GM11168 (cell line): ENCODE results near the gene CACNA2D3.
"Not testable (repeated sequence)": the region's sequence is repeated elsewhere in the genome, so short reads cannot be mapped to it uniquely, and the experiment has no call there.

ENCODE experiments used
- in situ Hi-C: fragments of 300-500 bp; cut with MboI; formaldehyde crosslinking; loops from one replicate; pipeline ENCODE4 v1.12.0; 2022; ENCODE audit warnings: low sequenced_read_pairs; ENCODE audit not compliant: unreplicated experiment

Gene CACNA2D3

GRCh38 chr3:54950391-54951003, 828.1 kb downstream of the CACNA2D3 start:
- in situ Hi-C loops: no loop called here

GRCh38 chr3:54951405-54951804, 829.1 kb downstream of the CACNA2D3 start:
- in situ Hi-C loops: no loop called here

- in situ Hi-C loops: no loop called here
Observed at GRCh38 chr3:54954022-54954421, 831.7 kb downstream of the CACNA2D3 start.

GRCh38 chr3:54954521-54954920, 832.2 kb downstream of the CACNA2D3 start:
- in situ Hi-C loops: no loop called here

- in situ Hi-C loops: no loop called here
Observed at GRCh38 chr3:54955496-54955895, 833.1 kb downstream of the CACNA2D3 start.

DNA sequence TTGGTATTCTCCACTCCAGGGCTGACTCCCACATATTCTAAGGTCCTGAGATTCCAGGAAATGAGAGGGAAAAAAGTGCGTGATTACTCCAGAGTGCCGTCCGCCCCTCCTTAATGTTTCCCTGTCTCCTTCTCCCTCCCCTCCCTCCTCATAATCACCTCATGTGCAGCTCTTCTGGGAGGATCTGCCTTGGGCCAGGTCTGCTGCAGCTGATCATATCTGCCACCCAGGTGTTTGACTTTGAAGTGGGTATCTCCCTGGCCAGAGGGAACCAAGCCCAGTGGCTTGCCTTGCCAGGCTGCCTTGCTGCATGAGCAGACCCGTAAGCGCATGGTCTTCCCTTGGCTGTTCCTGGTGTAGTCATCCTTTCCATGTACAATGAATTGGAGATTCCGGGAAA, 833.6 kb downstream of the CACNA2D3 start:
- in situ Hi-C loops: no loop called here

DNA sequence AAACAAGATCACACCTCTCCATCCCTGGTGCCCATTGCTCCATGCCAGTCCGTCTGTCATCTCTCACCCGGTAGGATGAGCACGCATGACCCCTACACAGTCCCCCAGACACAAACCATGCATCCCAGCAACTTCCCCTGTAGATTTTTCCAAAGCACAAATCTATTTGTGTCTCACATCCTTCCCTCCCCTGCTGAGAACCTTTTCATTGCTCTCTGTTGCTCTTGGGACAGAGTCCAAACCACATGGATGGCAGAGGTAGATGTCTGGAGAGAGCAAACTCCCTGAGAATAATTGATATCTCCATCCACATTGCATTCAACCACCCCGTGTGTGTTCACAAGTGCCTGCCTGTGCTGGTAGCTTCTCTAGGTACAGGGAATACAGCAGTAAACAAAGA, 835.4 kb downstream of the CACNA2D3 start:
- in situ Hi-C loops: no loop called here

- in situ Hi-C loops: no loop called here
Observed at GRCh38 chr3:54960082-54960481, 837.7 kb downstream of the CACNA2D3 start.

- in situ Hi-C loops: no loop called here
Observed at GRCh38 chr3:54960701-54961100, 838.3 kb downstream of the CACNA2D3 start.

DNA sequence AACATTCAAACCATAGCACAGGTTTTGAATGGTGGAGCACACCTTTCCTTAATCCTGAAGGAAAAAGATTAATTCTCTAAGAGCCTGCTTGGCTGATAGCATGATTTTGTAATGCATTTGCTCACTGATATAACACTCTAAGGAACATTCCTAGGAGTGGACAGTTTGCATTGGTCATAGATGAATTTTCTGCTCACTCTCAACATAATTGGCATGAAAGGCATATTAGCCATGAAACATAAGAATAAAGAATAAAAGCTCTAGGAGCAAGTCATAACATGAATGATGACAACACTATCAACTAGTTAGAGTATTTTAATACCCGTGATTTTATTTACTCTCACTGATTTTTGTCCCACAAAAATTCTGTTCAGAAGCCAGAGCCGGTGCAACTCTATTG, 839.8 kb downstream of the CACNA2D3 start:
- in situ Hi-C loops: no loop called here

GRCh38 chr3:54963641-54964040, 841.3 kb downstream of the CACNA2D3 start:
- in situ Hi-C loops: no loop called here

DNA sequence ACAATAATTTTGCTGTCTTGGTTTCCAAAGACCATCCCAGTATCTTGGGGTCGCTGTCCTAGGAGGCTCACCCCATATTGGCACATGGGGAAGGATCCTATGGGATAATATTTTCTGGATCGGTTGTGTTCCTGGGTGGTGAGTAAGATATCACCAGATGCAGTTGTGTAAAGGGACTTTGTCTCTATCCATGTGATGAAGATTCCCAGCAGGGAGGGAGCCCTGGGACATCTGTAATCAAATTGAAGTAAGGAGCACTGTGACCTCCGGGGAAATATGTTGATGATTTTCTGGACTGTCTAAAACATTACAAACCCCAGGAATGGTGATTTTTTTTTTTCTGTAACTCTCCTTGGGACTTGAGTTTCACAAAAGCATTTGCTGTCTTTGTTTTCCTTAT, 841.7 kb downstream of the CACNA2D3 start:
- in situ Hi-C loops: no loop called here

DNA sequence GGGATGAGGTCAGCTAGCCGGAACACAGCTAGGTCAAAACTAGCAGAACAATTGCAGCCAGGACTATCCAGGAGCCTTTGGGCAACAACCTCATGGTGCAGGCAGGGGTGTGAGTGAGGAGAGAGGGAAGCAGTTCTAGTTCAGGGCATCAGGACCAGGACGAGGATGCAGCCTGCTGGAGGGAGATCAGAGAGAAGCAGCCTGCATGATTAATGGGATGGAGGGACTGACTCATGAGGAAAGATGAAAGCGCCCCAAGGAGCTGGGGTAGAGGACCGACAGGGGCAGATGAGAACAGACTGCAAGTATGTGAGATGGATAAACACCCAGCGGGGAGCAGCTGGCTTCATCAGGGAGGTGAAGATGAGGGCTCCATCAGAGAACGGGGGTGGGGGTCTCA, 843.4 kb downstream of the CACNA2D3 start:
- in situ Hi-C loops: no loop called here

GRCh38 chr3:54966979-54967378, 844.6 kb downstream of the CACNA2D3 start:
- in situ Hi-C loops: no loop called here

DNA sequence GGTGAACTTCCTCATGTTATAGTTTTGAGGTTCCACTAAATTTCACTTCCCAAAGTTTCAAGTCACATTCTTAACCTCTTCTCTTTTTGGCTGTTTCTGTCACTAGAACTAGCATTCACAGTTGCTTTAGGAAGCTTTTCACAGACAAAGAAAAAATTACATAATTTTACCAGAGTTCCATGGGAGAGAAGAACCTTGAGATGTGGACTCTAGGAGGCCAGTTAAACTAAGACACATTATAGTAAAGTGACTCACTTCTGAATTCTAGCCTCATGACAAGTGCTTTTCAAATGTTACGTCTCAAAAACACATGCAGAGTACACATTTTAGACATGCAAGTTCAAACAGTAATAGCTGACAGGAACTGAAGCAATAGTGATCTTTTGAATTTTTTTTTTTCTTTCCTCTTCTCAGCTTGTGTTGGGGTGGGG, 845.4 kb downstream of the CACNA2D3 start:
- in situ Hi-C loops: no loop called here

- in situ Hi-C loops: no loop called here
Observed at GRCh38 chr3:54968546-54969172, 846.3 kb downstream of the CACNA2D3 start.

DNA sequence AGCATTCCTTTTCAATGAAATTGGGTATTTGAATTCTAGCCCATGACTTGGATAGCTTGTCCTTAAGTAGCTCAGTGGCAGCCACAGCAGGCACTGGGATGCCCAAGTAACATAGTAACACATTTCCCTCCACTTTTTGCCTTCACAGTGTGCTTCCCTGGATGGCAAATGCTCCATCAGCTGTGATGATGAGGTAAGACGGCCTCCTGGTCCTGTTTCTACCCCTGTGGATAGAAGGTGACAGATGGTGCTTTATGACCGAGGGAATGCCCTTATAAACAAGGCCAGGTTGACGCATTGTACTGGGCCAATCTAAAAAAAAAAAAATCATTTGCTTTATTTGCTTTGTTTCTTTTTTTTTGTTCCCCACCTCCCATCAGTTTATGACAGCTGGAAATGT, 847.3 kb downstream of the CACNA2D3 start:
- in situ Hi-C loops: no loop called here

DNA sequence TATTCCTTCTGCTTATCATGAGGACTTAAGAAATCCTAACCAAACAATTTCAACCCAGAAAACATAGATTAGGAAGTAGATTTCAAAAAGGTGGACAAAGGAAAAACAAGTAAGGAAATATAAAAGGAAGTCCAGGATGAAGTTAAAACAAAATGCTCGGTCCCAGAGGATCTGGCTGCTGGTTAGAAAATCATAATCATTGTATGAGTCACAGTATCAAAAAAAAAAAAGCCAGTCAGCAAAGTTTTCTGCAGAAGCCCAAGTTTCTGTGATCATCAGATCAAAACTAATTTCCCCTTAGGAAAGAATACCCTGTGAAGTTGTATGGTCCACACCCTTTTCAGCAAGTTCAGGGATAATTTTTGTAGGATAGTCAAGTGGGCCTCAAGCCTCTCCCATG, 848.5 kb downstream of the CACNA2D3 start:
- in situ Hi-C loops: no loop called here

DNA sequence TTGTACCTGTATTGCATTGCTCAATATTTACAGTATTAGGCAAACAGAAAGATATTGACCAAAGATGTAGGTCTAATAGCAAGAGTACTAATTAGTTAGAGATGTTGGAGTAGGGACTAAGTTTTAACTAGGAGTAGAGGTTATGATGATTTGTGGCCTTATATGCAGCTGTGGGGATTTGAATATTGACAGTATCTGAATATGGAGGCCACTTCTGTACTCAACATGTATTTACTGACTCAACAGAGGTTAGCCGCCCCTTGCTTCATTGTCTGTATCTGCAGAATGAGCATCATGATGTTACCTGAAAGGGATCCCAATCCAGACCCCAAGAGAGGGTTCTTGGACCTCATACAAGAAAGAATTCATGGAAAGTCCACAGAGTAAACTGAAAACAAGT, 855.1 kb downstream of the CACNA2D3 start:
- in situ Hi-C loops: no loop called here

DNA sequence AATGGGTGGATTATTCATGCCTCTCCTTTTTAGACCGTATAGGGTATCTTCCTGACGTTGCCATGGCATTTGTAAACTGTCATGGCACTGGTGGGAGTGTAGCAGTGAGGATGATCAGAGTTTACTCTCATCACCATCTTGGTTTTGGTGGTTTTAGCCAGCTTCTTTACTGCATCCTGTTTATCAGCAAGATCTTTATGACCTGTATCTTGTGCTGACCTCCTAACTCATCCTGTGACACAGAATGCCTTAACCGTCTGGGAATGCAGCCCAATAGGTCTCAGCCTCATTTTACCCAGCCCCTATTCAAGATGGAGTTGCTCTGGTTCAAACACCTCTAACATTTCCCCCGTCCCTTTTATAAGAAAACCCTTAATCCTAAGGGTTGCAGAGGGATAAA, 855.6 kb downstream of the CACNA2D3 start:
- in situ Hi-C loops: not testable (repeated sequence)

DNA sequence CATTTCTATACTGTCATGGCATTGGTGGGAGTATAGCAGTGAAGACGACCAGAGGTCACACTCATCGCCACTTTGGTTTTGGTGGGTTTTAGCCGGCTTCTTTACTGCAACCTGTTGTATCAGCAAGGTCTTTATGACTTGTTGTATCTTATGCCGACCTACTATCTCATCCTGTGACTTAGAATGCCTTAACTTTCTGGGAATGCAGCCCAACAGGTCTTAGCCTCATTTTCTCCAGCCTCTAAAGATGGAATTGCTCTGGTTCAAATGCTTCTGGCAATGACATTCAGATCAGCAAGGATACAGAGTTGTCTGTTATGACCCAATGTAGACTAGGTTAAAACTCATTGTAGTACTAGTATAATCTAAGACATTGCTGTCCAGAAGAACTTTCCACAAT, 860.5 kb downstream of the CACNA2D3 start:
- in situ Hi-C loops: no loop called here
